ENCODE results near the gene SNTA1. TPM values are rescaled to one million over a fixed set of nuclear protein-coding genes. Genes with fewer than 3 reads are reported as not detected.

The SNTA1 gene
- total and polyA plus RNA-seq, 9 of the 15 experiments (the other 6 are each of a cell fraction or from before 2014, with no cell fraction given): 1.2 to 40.8 (median 20.3) TPM

GRCh38 chr20:33410081-33410742 lies 33.4 kb downstream of the SNTA1 start:
- no peaks in the 10 kb centered on the region for H4K20me1 ChIP-seq (replicated peaks; ENCODE audit: control insufficient read depth, insufficient read depth, low read length)
- H3K36me3 ChIP-seq (ENCODE audit: control insufficient read depth, insufficient read depth, low read length): peaks cover 58% of the 10 kb centered on the region
- H3K4me2 ChIP-seq (ENCODE audit: insufficient read depth, low read length): no peak overlapping the region
- no peak overlapping the region for H2AFZ ChIP-seq (ENCODE audit: low read depth, low read length)
- H3K27ac ChIP-seq (ENCODE audit: extremely low read depth, low read depth, low read length): no peak overlapping the region
- no peaks in the 10 kb centered on the region for H3K27me3 ChIP-seq (ENCODE audit: control insufficient read depth in 2 of 2, insufficient read depth in 2 of 2, low read length in 2 of 2)
- no peaks in the 10 kb centered on the region for H3K9me3 ChIP-seq (replicated peaks; ENCODE audit: control insufficient read depth, insufficient read depth, low read depth, low read length)
- intact Hi-C loops (cut with micrococcal nuclease): no loop called here
- in situ Hi-C loops (cut with MboI): loop anchor here (10.0 kb wide), 1 partner anchor 245 kb away; no protein-coding TSS in a partner anchor
- WGBS (ENCODE audit: insufficient coverage, low coverage, missing lambda C conversion rate): 93% methylated on average over 14 of the region's 15 CpGs
- FAIRE-seq: no peak
- no peaks in the 10 kb centered on the region for H3K9me1 ChIP-seq (ENCODE audit: control insufficient read depth, insufficient read depth, low read length)
- ATAC-seq: no peak
- H3K9ac ChIP-seq (ENCODE audit: insufficient read depth in 1 of 2, low read depth in 2 of 2, low read length in 2 of 2): peak overlapping the region in 1 of 2 experiments; percentile 58; a peak in 2 of 4 replicates
- POLR2A ChIA-PET: interaction anchor here (0.6 to 2.0 kb wide), 2 partner anchors 9 to 122 kb away, joined by 3 to 9 read pairs; partner anchors contain the start of gene CDK5RAP1
- DNase-seq (ENCODE audit: extremely low read depth in 1 of 4, low spot score in 3 of 4): no peak
- H3K79me2 ChIP-seq (ENCODE audit: control insufficient read depth, insufficient read depth, low read length): no peaks in the 10 kb centered on the region
- H3K4me1 ChIP-seq (replicated peaks in 1 of 2; ENCODE audit: control insufficient read depth in 2 of 2, insufficient read depth in 2 of 2, low read length in 2 of 2): peaks cover 0 to 15% of the 10 kb centered on the region in 2 experiments; a peak in 1 of 5 replicates
- BruUV-seq (replicated peaks): TSS peak; percentile 43
- CTCF ChIA-PET (ENCODE audit: low intra/inter-chr PET ratio): no interaction called here
- H3K4me3 ChIP-seq: no peak overlapping the region
- TF ChIP-seq, protein P1, sequence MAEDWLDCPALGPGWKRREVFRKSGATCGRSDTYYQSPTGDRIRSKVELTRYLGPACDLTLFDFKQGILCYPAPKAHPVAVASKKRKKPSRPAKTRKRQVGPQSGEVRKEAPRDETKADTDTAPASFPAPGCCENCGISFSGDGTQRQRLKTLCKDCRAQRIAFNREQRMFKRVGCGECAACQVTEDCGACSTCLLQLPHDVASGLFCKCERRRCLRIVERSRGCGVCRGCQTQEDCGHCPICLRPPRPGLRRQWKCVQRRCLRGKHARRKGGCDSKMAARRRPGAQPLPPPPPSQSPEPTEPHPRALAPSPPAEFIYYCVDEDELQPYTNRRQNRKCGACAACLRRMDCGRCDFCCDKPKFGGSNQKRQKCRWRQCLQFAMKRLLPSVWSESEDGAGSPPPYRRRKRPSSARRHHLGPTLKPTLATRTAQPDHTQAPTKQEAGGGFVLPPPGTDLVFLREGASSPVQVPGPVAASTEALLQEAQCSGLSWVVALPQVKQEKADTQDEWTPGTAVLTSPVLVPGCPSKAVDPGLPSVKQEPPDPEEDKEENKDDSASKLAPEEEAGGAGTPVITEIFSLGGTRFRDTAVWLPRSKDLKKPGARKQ (CRISPR knock-in tag; IDR thresholded peaks at IDR 0.05): no peak
- TF ChIP-seq KLF6 (CRISPR knock-in tag; IDR thresholded peaks at IDR 0.05; ENCODE audit: borderline replicate concordance) (no peak), HIVEP1 (CRISPR knock-in tag; IDR thresholded peaks at IDR 0.05) (no peak), RBFOX2 (IDR thresholded peaks at IDR 0.05; ENCODE audit: low read depth, low read length) (peak; percentile 33; the same call in 1 of the 2 replicates)
- TF ChIP-seq, protein P2, sequence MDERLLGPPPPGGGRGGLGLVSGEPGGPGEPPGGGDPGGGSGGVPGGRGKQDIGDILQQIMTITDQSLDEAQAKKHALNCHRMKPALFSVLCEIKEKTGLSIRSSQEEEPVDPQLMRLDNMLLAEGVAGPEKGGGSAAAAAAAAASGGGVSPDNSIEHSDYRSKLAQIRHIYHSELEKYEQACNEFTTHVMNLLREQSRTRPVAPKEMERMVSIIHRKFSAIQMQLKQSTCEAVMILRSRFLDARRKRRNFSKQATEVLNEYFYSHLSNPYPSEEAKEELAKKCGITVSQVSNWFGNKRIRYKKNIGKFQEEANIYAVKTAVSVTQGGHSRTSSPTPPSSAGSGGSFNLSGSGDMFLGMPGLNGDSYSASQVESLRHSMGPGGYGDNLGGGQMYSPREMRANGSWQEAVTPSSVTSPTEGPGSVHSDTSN (CRISPR knock-in tag; IDR thresholded peaks at IDR 0.05; ENCODE audit: low read depth): no peak
- TF ChIP-seq, protein P2 (tag; conservative IDR thresholded peaks at IDR 0.05; ENCODE audit: low read depth): no peak
- TF ChIP-seq, protein P3, sequence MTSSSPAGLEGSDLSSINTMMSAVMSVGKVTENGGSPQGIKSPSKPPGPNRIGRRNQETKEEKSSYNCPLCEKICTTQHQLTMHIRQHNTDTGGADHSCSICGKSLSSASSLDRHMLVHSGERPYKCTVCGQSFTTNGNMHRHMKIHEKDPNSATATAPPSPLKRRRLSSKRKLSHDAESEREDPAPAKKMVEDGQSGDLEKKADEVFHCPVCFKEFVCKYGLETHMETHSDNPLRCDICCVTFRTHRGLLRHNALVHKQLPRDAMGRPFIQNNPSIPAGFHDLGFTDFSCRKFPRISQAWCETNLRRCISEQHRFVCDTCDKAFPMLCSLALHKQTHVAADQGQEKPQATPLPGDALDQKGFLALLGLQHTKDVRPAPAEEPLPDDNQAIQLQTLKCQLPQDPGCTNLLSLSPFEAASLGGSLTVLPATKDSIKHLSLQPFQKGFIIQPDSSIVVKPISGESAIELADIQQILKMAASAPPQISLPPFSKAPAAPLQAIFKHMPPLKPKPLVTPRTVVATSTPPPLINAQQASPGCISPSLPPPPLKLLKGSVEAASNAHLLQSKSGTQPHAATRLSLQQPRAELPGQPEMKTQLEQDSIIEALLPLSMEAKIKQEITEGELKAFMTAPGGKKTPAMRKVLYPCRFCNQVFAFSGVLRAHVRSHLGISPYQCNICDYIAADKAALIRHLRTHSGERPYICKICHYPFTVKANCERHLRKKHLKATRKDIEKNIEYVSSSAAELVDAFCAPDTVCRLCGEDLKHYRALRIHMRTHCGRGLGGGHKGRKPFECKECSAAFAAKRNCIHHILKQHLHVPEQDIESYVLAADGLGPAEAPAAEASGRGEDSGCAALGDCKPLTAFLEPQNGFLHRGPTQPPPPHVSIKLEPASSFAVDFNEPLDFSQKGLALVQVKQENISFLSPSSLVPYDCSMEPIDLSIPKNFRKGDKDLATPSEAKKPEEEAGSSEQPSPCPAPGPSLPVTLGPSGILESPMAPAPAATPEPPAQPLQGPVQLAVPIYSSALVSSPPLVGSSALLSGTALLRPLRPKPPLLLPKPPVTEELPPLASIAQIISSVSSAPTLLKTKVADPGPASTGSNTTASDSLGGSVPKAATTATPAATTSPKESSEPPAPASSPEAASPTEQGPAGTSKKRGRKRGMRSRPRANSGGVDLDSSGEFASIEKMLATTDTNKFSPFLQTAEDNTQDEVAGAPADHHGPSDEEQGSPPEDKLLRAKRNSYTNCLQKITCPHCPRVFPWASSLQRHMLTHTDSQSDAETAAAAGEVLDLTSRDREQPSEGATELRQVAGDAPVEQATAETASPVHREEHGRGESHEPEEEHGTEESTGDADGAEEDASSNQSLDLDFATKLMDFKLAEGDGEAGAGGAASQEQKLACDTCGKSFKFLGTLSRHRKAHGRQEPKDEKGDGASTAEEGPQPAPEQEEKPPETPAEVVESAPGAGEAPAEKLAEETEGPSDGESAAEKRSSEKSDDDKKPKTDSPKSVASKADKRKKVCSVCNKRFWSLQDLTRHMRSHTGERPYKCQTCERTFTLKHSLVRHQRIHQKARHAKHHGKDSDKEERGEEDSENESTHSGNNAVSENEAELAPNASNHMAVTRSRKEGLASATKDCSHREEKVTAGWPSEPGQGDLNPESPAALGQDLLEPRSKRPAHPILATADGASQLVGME (CRISPR knock-in tag; IDR thresholded peaks at IDR 0.05): no peak
- TF ChIP-seq, protein P4, sequence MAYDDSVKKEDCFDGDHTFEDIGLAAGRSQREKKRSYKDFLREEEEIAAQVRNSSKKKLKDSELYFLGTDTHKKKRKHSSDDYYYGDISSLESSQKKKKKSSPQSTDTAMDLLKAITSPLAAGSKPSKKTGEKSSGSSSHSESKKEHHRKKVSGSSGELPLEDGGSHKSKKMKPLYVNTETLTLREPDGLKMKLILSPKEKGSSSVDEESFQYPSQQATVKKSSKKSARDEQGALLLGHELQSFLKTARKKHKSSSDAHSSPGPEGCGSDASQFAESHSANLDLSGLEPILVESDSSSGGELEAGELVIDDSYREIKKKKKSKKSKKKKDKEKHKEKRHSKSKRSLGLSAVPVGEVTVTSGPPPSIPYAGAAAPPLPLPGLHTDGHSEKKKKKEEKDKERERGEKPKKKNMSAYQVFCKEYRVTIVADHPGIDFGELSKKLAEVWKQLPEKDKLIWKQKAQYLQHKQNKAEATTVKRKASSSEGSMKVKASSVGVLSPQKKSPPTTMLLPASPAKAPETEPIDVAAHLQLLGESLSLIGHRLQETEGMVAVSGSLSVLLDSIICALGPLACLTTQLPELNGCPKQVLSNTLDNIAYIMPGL (CRISPR knock-in tag; IDR thresholded peaks at IDR 0.05): no peak
